HG02571 (cell line): ENCODE results near the gene APOC4.
"Not testable (repeated sequence)": the region's sequence is repeated elsewhere in the genome, so short reads cannot be mapped to it uniquely, and the experiment has no call there.

Experiments used
- ATAC-seq: cut with Tn5 transposase; IDR thresholded peaks from one replicate; pipeline ENCODE4 v1.9.1; 2021; ENCODE audit warnings: mild to moderate bottlenecking, moderate library complexity; ENCODE audit not compliant: unreplicated experiment

Gene APOC4, protein sequence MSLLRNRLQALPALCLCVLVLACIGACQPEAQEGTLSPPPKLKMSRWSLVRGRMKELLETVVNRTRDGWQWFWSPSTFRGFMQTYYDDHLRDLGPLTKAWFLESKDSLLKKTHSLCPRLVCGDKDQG

DNA sequence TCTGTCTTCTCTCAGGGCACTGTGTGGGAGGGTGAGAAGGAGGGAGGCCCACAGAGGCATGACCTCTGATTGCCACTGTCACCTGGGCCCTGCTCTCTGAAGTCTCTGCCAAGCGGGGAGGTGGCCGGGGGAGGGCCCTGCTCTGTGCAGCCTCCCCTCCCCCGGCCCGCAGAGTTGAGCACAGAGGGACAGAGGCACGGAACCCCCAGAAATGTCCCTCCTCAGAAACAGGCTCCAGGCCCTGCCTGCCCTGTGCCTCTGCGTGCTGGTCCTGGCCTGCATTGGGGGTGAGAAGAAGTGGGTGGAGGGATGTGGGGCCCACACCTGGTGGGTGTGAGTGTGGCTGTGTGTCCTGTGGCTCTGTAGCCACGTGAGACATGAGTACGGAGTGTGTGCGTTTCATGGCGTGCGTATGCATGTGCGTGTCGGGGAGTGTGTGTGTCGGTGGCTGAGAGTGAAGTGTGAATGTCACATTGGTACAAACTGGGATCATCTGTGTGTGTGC, at the start of gene APOC4:
Gene APOC4 (plus strand): TSS at position 171 of the 505 bp plus-strand sequence. CDS start 41 bp downstream, at position 212.
- ATAC-seq = no peak

DNA sequence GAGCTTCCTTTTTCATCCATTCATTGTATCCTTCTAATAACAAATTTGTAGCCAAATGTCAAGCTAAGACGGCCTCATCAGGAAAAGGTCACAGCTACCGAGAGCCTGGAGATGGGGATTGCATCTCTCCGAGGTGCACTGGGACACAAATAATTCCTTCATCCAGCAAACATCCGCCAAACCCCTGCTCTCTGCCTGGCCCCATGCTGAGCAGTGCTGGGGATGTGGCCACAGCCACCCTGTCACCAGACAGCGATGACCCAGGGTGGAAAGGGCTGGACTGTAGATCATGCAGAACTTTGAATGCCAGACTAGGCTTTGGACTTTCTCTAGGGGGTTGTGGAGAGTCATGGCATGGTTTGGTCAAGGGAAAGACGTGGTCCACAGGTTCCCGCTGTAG, 49.1 kb upstream of the APOC4 start:
- ATAC-seq = no peak

DNA sequence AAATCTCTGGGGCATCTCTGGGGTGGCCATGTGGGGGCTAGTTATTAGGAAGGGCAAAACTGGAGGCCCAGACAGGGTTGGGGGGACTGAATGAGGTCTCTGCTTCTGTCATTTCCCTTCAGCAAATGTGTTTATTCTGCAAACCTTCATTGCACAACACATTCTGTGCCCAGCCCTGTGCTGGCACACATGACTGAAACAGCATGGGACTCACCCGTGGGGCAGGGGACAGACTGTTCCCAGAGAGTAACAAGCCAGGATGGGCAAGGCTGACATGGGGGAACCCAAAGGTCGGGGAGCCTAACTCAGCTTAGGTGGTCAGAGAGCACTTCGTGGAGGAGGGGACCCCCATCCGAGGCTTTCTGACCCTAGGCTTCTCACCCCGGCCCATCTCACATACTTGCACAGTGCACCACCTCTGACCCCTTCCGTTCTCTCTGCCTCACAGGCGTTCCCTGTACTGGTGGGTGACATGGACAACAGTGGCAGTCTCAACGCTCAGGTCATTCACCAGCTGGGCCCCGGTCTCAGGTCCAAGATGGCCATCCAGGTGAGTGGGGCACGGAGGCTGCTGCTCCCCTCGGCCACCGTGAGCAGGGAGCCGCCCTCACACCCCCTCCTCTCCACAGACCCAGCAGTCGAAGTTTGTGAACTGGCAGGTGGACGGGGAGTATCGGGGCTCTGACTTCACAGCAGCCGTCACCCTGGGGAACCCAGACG, 48.5 kb upstream of the APOC4 start:
- no peak for ATAC-seq

DNA sequence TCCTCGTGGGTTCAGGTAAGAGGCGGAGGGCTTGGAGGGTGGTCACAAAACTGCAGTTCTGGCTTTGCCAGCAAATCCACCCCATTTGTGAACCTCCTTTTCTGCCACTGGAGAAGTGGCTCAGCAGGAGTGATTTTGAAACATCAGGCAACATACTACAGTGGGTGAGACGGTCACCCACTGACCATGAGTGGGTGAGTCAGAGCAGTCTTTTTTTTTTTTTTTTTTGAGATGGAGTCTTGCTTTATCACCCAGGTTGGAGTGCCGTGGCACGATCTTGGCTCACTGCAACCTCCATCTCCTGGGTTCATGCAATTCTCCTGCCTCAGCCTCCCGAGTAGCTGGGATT, 48.0 kb upstream of the APOC4 start:
- ATAC-seq = no peak

DNA sequence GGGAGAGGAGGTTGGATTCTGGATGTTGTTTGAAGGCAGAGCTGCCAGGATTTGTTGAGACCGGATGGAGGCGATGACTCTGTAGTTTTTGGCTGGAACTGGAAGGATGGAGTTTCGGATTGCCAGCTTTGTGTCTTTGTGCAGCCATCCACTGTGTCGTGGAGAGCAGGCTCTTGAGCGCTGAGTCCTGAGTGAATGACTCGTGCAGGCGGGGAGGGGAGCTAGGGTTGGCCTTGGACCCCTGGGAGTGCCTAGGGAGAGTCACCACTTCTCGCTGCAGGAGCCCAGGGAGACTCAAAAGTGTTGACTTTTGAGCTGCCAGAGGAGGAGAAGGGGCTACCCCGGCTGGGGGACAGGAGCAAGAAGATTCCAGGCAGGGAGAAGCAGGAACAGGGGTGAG, 47.1 kb upstream of the APOC4 start:
- ATAC-seq = no peak

DNA sequence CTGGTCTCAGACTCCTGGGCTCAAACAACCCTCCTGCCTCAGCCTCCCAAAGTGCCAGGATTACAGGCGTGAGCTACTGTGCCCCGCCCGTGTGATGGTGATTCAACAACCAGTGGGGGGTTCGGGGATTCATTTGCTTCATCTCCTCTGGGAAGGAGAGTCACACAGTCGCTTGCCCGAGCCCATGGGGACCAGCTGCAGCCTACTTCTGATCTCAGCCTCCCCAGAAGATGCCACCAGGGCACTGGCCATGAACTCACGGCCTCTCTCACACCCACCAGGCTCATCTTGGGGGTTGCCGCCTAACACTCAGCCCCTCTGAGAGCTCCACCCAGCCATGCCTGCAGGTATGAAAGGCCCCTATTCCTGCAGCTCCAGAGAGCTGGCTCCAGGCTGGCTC, 44.2 kb upstream of the APOC4 start:
- ATAC-seq = no peak

DNA sequence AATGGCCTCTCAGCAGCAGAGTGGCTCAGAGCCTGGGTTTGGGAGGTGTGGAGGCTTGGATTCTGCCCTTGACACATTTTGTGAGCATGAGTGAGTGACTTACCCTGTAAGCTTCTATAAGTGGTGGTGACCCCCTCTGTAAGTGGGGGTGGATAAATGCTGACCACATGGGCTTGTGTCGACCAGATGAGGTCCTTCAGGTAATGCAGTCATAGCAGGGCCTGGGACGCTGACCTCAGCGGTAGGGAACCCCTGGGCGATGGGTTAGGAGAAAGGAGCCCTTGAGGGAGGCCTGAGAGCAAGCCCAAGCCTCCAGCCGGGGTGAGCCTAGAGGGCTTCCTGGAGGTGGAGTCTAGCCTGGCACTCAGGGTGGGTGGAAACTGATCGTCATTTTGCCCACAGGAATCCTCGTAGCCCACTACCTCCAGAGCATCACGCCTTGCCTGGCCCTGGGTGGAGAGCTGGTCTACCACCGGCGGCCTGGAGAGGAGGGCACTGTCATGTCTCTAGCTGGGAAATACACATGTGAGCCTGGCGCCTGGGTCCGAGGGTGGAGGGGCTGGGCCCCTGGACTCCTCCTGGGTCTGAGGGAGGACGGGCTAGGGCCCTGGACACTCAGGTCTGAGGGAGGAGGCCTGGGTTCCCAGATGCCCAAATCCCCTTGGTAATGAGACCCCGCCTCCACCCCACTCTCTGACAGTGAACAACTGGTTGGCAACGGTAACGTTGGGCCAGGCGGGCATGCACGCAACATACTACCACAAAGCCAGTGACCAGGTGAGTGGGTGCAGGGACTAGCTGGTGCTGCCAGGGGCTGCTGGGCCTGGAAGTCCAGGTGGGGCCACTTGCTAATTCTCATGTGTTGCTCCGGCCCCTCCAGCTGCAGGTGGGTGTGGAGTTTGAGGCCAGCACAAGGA, 41.5 kb upstream of the APOC4 start:
- ATAC-seq = no peak

DNA sequence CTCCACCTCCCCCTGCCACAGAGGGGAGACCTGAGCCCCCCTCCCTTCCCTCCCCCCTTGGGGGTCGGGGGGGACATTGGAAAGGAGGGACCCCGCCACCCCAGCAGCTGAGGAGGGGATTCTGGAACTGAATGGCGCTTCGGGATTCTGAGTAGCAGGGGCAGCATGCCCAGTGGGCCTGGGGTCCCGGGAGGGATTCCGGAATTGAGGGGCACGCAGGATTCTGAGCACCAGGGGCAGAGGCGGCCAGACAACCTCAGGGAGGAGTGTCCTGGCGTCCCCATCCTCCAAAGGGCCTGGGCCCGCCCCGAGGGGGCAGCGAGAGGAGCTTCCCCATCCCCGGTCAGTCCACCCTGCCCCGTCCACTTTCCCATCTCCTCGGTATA, 38.8 kb upstream of the APOC4 start:
- no peak for ATAC-seq

DNA sequence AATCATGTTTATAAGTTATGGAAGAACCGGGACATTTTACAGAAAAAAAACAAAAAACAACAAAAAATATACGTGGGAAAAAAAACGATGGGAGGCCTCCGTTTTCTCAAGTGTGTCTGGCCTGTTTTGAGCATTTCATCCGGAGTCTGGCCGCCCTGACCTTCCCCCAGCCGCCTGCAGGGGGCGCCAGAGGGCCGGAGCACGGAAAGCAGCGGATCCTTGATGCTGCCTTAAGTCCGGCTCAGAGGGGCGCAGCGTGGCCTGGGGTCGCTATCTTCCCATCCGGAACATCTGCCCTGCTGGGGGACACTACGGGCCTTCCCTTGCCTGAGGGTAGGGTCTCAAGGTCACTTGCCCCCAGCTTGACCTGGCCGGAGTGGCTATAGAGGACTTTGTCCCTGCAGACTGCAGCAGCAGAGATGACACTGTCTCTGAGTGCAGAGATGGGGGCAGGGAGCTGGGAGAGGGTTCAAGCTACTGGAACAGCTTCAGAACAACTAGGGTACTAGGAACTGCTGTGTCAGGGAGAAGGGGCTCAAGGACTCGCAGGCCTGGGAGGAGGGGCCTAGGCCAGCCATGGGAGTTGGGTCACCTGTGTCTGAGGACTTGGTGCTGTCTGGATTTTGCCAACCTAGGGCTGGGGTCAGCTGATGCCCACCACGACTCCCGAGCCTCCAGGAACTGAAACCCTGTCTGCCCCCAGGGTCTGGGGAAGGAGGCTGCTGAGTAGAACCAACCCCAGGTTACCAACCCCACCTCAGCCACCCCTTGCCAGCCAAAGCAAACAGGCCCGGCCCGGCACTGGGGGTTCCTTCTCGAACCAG, 38.2 kb upstream of the APOC4 start:
- no peak for ATAC-seq

DNA sequence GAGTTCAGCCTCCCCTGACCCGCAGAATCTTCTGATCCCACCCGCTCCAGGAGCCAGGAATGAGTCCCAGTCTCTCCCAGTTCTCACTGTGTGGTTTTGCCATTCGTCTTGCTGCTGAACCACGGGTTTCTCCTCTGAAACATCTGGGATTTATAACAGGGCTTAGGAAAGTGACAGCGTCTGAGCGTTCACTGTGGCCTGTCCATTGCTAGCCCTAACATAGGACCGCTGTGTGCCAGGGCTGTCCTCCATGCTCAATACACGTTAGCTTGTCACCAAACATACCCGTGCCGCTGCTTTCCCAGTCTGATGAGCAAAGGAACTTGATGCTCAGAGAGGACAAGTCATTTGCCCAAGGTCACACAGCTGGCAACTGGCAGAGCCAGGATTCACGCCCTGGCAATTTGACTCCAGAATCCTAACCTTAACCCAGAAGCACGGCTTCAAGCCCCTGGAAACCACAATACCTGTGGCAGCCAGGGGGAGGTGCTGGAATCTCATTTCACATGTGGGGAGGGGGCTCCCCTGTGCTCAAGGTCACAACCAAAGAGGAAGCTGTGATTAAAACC, 37.5 kb upstream of the APOC4 start:
- ATAC-seq = no peak

DNA sequence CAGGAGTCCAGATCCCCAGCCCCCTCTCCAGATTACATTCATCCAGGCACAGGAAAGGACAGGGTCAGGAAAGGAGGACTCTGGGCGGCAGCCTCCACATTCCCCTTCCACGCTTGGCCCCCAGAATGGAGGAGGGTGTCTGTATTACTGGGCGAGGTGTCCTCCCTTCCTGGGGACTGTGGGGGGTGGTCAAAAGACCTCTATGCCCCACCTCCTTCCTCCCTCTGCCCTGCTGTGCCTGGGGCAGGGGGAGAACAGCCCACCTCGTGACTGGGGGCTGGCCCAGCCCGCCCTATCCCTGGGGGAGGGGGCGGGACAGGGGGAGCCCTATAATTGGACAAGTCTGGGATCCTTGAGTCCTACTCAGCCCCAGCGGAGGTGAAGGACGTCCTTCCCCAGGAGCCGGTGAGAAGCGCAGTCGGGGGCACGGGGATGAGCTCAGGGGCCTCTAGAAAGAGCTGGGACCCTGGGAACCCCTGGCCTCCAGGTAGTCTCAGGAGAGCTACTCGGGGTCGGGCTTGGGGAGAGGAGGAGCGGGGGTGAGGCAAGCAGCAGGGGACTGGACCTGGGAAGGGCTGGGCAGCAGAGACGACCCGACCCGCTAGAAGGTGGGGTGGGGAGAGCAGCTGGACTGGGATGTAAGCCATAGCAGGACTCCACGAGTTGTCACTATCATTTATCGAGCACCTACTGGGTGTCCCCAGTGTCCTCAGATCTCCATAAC, 36.4 kb upstream of the APOC4 start, which contains the start of gene APOE:
Gene APOE (plus strand): TSS at position 360 of the 724 bp plus-strand sequence. CDS start 829 bp downstream, outside the sequence.
- no peak for ATAC-seq

DNA sequence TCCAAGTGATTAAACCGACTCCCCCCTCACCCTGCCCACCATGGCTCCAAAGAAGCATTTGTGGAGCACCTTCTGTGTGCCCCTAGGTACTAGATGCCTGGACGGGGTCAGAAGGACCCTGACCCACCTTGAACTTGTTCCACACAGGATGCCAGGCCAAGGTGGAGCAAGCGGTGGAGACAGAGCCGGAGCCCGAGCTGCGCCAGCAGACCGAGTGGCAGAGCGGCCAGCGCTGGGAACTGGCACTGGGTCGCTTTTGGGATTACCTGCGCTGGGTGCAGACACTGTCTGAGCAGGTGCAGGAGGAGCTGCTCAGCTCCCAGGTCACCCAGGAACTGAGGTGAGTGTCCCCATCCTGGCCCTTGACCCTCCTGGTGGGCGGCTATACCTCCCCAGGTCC, 34.4 kb upstream of the APOC4 start:
- ATAC-seq = no peak

DNA sequence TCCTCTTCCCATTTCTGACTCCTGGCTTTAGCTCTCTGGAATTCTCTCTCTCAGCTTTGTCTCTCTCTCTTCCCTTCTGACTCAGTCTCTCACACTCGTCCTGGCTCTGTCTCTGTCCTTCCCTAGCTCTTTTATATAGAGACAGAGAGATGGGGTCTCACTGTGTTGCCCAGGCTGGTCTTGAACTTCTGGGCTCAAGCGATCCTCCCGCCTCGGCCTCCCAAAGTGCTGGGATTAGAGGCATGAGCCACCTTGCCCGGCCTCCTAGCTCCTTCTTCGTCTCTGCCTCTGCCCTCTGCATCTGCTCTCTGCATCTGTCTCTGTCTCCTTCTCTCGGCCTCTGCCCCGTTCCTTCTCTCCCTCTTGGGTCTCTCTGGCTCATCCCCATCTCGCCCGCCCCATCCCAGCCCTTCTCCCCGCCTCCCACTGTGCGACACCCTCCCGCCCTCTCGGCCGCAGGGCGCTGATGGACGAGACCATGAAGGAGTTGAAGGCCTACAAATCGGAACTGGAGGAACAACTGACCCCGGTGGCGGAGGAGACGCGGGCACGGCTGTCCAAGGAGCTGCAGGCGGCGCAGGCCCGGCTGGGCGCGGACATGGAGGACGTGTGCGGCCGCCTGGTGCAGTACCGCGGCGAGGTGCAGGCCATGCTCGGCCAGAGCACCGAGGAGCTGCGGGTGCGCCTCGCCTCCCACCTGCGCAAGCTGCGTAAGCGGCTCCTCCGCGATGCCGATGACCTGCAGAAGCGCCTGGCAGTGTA, 33.8 kb upstream of the APOC4 start:
- no peak for ATAC-seq

DNA sequence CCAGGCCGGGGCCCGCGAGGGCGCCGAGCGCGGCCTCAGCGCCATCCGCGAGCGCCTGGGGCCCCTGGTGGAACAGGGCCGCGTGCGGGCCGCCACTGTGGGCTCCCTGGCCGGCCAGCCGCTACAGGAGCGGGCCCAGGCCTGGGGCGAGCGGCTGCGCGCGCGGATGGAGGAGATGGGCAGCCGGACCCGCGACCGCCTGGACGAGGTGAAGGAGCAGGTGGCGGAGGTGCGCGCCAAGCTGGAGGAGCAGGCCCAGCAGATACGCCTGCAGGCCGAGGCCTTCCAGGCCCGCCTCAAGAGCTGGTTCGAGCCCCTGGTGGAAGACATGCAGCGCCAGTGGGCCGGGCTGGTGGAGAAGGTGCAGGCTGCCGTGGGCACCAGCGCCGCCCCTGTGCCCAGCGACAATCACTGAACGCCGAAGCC, 33.2 kb upstream of the APOC4 start:
- ATAC-seq = no peak

DNA sequence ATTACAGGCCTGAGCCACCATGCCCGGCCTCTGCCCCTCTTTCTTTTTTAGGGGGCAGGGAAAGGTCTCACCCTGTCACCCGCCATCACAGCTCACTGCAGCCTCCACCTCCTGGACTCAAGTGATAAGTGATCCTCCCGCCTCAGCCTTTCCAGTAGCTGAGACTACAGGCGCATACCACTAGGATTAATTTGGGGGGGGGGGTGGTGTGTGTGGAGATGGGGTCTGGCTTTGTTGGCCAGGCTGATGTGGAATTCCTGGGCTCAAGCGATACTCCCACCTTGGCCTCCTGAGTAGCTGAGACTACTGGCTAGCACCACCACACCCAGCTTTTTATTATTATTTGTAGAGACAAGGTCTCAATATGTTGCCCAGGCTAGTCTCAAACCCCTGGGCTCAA, 32.3 kb upstream of the APOC4 start:
- ATAC-seq = no peak

DNA sequence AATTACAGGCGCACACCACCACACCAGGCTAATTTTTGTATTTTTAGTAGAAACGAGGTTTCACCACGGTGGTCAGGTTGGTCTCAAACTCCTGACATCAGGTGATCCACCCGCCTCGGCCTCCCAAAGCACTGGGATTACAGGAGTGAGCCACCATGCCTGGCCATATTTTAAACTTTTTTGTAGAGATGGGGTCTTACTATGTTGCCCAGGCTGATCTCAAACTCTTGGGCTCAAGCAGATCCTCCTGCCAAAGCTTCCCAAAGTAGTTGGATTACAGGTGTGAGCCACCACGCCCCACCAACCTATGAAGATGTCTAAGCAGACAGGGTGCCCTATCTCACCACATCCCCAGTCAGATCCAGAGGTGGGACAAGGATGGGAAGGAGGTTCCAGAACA, 30.1 kb upstream of the APOC4 start:
- not testable (repeated sequence) for ATAC-seq

DNA sequence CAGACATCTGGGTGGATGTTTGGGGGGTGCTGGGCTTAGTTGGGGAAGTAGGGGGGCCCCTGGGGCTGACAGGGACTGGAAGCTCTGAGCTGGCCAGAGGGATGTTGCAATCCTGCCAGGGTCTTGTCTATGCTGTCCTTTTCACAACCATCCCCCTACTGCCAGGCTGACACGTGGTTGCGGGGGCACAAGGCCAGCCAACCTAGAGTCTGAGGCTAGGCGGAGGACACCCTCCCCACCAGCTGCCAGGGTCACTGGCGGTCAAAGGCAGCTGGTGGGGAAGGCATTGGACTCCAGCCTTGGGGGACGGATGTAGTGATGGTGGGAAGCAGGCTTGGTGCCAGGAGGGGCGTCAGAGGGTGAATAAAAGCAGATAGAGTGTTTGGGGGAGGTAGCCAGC, 29.2 kb upstream of the APOC4 start:
- ATAC-seq = no peak

DNA sequence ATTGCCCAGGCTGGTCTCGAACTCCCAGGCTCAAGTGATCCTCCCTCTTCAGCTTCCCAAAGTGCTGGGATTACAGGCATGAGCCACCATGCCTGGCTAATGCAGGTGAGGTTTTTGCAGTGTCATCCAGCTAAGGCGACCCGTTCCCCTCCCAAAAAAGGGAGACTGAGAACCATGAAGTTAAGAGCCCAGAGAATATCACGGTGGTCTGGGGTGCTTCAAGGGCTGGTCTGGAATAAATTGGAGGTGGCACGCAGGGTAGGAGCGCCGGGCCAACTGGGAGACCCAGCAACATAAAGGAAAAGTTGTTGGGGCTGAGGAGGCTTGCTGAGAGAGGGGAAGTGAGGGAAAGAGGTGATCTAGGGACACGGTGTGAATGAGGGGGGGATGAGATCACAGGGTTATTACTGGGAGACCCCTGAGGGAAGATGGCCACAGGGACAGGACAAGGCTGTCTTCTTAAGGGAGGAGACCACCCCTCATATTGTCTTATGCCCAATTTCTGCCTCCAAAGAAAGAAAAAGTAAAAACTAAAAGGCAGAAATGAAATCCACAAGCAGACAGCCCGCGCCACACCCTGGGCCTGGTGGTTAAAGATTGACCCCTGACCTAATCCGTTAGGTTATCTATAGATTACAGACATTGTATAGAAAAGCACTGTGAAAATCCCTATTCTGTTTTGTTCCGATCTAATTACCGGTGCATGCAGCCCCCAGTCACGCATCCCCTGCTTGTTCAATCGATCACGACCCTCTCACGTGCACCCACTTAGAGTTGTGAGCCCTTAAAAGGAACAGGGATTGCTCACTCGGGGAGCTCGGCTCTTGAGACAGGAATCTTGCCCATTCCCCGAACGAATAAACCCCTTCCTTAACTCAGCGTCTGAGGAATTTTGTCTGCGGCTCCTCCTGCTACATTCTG, 28.3 kb upstream of the APOC4 start:
- not testable (repeated sequence) for ATAC-seq
